Activated CD4-positive, alpha-beta T cell treated with anti-CD3 and anti-CD28 coated beads, Interleukin-10, Interleukin-2, amounts not matched to agents 100 ng/mL and 50 ng/mL, durations not matched to agents 16 hours and 8 hours (primary cell): ENCODE measurements around the gene ZNF850.
"Not testable (repeated sequence)": the region's sequence is repeated elsewhere in the genome, so short reads cannot be mapped to it uniquely, and the experiment has no call there.

Experiments used
- DNase-seq: peaks from one replicate; pipeline ENCODE4 v3.0.0-alpha.2; 2020

Gene ZNF850

GRCh38 chr19:36772311-36773222 lies at the start of gene ZNF850:
Gene ZNF850 (minus strand): TSS chr19:36772807. CDS start chr19:36762606, 10,201 bp downstream.
- peak; percentile 94 for DNase-seq

- no peak for DNase-seq
These were observed 49.2 kb upstream of the ZNF850 start for GRCh38 chr19:36821758-36822157.

GRCh38 chr19:36819130-36819630 lies 46.6 kb upstream of the ZNF850 start:
- no peak for DNase-seq

- no peak for DNase-seq
These were observed 34.4 kb upstream of the ZNF850 start for GRCh38 chr19:36807029-36807428.

GRCh38 chr19:36805364-36805763 lies 32.8 kb upstream of the ZNF850 start:
- DNase-seq, result no peak

- no peak for DNase-seq
These were observed 25.1 kb upstream of the ZNF850 start for GRCh38 chr19:36797786-36798108.

GRCh38 chr19:36796714-36796992 lies 24.0 kb upstream of the ZNF850 start:
- no peak for DNase-seq

GRCh38 chr19:36791420-36792141 lies 19.0 kb upstream of the ZNF850 start:
- DNase-seq, result not testable (repeated sequence)

- DNase-seq, result no peak
These were observed 3.2 kb upstream of the ZNF850 start for GRCh38 chr19:36775768-36776167.

GRCh38 chr19:36773223-36773579 lies 594 bp upstream of the ZNF850 start:
- DNase-seq, result no peak

GRCh38 chr19:36771261-36772231 lies 1.1 kb downstream of the ZNF850 start:
- DNase-seq, result peak; percentile 54

- DNase-seq, result no peak
These were observed 22.4 kb downstream of the ZNF850 start for GRCh38 chr19:36750066-36750691.

GRCh38 chr19:36749613-36750012 lies 23.0 kb downstream of the ZNF850 start:
- not testable (repeated sequence) for DNase-seq

GRCh38 chr19:36748431-36749275 lies 24.0 kb downstream of the ZNF850 start:
- no peak for DNase-seq

GRCh38 chr19:36747750-36748149 lies 24.9 kb downstream of the ZNF850 start:
- no peak for DNase-seq

- no peak for DNase-seq
These were observed 26.7 kb downstream of the ZNF850 start for GRCh38 chr19:36745870-36746269.

- not testable (repeated sequence) for DNase-seq
These were observed 36.4 kb downstream of the ZNF850 start for GRCh38 chr19:36736166-36736565.

GRCh38 chr19:36719687-36720556 lies 52.7 kb downstream of the ZNF850 start:
- DNase-seq, result no peak

- no peak for DNase-seq
These were observed 63.2 kb downstream of the ZNF850 start for GRCh38 chr19:36709423-36709822.

GRCh38 chr19:36707134-36707533 lies 65.5 kb downstream of the ZNF850 start:
- no peak for DNase-seq

- DNase-seq, result no peak
These were observed 84.5 kb downstream of the ZNF850 start for GRCh38 chr19:36688058-36688457.
